GM21423 (cell line): Measurements from ENCODE around the gene NFATC2.

Experiments
- ATAC-seq: cut with Tn5 transposase; IDR thresholded peaks from one replicate; pipeline ENCODE4 v1.9.1; 2021; ENCODE audit warnings: mild to moderate bottlenecking, moderate library complexity; ENCODE audit not compliant: unreplicated experiment

NFATC2 gene

GRCh38 chr20:51399006-51399890 is 143.3 kb downstream of the NFATC2 start:
- ATAC-seq: no peak

DNA sequence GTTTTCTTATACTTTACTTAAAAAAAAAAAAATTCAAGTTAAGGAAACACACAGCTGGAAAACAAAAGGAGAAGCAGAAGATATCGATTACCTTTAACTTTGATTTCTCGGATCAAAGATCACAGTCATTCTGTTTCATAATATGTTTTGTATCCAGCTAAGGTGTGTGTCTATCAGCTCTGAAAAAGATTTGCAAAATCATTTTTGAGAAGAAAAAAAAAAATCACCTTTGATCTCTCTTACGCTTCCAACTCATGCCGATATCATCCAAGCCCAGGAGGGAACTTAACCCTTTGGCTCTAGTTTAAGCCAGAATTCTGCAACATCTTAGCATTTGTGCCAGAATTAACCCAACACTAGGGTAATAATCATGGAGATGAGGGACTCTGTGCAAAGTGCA is 144.0 kb downstream of the NFATC2 start:
- ATAC-seq: no peak

- no peak for ATAC-seq
Observed at GRCh38 chr20:51398083-51398482, 144.4 kb downstream of the NFATC2 start.

DNA sequence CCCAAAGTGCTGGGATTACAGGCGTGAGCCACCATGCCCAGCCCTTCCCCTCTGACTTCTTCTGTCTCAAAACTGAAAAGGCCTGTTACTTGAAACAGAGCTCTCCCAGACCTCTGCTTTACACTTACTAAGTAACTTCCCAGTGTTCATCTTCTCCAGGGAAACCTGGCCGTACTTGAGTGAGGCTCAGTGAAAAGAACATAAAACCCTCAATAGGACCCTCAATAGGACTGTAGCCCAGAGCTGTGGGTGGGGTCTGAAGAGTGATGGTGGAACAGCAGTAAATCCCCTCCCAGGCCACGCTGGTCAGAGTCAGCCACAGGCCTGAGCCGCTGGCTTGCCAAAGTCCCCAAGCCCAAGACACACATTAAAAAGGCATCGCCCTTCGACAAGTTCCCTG is 145.4 kb downstream of the NFATC2 start:
- no peak for ATAC-seq

DNA sequence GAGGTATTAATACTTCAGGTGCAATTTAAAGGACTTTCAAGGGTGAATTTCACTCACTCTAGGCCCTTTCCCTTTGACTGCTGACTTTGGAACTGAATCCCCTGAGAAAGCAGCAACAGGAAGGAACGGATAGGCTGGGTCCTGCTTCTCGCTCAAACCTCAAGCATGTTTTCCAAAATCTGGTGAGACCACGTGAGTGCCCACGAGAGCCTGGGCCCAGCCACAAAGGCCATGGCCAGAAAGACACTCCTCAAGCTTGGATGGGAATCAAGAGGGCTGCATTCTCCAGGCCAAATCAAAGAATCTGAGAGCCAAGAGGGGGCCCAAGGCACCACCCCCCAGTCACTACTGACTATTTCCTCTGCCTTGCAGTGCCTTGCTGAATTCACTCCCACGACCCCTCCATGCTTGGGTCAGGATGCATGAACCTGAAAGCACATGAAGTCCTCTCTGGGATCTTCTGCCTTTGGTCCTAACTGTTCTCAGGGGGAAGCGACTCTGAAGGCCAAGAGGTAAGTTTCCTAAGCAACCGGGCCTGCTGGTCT is 146.1 kb downstream of the NFATC2 start:
- no peak for ATAC-seq

- no peak for ATAC-seq
Observed at GRCh38 chr20:51394706-51395105, 147.8 kb downstream of the NFATC2 start.

- ATAC-seq: no peak
Observed at GRCh38 chr20:51393571-51393970, 148.9 kb downstream of the NFATC2 start.

DNA sequence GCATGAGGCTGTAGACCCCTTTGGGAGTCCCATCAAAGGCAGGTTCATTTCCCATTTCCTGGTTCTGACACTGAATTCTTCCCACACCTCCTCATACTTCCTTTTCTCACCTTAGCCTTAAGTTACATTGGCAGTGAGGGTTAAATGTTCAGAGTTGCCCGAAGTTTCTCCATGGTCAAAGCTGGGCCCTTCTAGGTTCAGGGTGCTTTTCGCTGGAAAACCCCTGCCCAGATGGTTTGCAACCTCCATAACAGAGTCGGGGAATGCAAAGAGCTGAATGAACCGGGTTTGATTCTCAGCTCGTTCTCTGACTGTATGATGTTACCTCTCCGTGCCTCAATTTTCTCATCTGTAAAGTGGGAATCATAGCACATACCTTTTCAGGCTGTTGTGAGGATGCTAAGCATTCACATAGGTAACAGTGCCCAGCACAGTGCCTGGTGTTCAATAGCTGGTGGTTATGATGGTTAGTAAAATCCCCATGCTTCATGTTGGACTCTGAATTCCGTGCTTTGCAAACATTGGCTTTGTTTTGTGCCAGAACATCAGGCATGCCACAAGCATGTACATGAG is 149.8 kb downstream of the NFATC2 start:
- no peak for ATAC-seq

- ATAC-seq: no peak
Observed at GRCh38 chr20:51391926-51392325, 150.6 kb downstream of the NFATC2 start.

DNA sequence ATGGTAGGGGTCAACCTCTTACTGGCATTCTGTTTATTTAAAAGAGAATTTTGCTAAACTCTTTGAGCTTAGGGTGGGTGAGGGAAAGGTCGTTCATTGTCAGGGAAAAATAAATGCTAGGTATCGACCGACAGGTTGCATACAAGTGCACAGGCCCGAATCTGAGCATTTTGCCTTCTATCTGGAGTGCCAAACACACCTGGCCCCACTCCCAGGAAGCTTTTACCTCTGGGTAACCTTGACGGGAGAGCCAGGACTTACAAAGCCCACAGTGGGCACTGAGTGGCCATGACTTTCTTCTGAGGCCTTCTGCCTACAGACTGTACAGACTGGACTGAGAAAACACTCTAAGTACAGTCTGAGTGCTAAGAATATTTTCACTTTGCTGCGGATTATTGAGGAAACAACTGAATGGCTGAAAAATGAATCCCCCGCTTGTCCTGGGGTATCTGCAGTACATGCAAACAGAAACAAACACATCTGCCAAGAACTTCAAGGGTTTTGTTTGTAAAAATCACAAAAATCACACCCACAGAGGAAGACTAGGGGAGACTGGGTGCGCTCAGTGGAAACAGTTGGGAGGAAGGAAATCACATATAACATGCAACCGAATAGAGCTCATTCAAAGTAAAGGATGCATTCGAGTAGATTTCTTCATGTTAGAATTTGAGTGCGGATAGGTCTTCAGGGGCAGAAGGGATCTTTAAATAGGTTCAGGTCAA is 152.8 kb downstream of the NFATC2 start:
- ATAC-seq: no peak

- no peak for ATAC-seq
Observed at GRCh38 chr20:51388756-51389542, 153.6 kb downstream of the NFATC2 start.

- ATAC-seq: no peak
Observed at GRCh38 chr20:51388227-51388626, 154.3 kb downstream of the NFATC2 start.

- ATAC-seq: no peak
Observed at GRCh38 chr20:51387125-51387875, 155.2 kb downstream of the NFATC2 start.

GRCh38 chr20:51386586-51386985 is 155.9 kb downstream of the NFATC2 start:
- ATAC-seq: no peak

GRCh38 chr20:51385646-51386530 is 156.6 kb downstream of the NFATC2 start:
- no peak for ATAC-seq

GRCh38 chr20:51384875-51385274 is 157.6 kb downstream of the NFATC2 start:
- no peak for ATAC-seq

GRCh38 chr20:51383891-51384510 is 158.5 kb downstream of the NFATC2 start:
- no peak for ATAC-seq

- ATAC-seq: no peak
Observed at GRCh38 chr20:51382986-51383821, 159.3 kb downstream of the NFATC2 start.
